ENCODE results near the gene DVL3. TPM values are rescaled to one million over a fixed set of nuclear protein-coding genes. Genes with fewer than 3 reads are reported as not detected.
A peak's percentile ranks its signal among the peaks of the same experiment; 100 is the strongest.
"Not testable (repeated sequence)": the region's sequence is repeated elsewhere in the genome, so short reads cannot be mapped to it uniquely, and the experiment has no call there.

Gene DVL3
- total RNA-seq, 1 donor from 2014 or later: 56.1 TPM

DNA sequence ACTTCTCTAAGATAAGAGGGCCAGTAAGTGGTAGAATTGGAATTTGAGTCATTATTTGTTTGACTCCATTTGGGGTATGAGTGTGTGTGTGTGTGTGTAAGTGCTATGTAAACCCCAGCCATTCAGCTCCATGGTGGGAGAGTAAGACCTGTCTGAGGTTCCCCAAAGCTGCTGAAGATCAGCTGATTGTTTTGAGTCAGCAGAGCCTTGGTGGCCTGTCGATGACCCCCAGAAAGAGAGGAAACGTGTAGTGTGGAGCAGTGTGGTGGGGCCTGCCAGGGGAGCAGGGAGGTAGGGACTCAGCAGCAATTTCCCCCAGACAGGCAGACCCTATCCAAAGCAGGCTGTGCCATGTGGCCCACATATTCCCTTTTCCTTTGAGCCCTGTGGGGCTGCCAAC is 5.3 kb downstream of the DVL3 start:
- H3K36me3 Mint-ChIP-seq (ENCODE audit: low read depth): peaks cover 29% of the 10 kb centered on the region
- H3K27ac Mint-ChIP-seq: no peak overlapping the region
- H3K4me3 Mint-ChIP-seq (ENCODE audit: low read depth): no peak overlapping the region
- H3K4me1 Mint-ChIP-seq (ENCODE audit: low read depth): peaks cover 23% of the 10 kb centered on the region
- intact Hi-C loops (cut with micrococcal nuclease): no loop called here
- DNase-seq (ENCODE audit: low spot score): no peak
- no peaks in the 10 kb centered on the region for H3K27me3 Mint-ChIP-seq (ENCODE audit: low read depth)
- H3K9me3 Mint-ChIP-seq: no peaks in the 10 kb centered on the region

DNA sequence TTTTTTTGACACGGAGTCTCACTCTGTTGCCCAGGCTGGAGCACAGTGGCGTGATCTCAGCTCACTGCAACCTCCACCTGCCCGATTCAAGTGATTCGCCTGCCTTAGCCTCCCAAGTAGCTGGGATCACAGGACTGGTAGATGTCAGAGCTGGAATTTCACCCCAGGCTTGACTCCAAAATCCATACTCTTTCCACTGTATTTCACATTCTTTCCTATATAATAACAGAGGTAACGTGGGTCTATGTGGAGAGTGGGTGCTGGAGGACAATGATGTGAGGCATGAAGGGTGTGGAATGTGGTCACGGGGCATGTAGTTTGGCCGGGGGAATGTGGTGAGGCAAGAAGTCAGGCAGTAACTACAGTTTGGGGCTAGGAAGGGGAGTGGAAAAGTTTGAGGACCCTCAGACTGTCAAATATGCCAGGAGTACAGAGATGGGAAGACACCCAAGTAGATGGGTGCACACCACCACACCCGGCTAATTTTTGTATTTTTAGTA is 7.4 kb downstream of the DVL3 start:
- DNase-seq (ENCODE audit: low spot score); H3K27me3 Mint-ChIP-seq (ENCODE audit: low read depth); H3K27ac Mint-ChIP-seq; H3K9me3 Mint-ChIP-seq; H3K4me3 Mint-ChIP-seq (ENCODE audit: low read depth); intact Hi-C loops (cut with micrococcal nuclease): not testable (repeated sequence)
- Mint-ChIP-seq H3K36me3 (ENCODE audit: low read depth) (peaks cover 44% of the 10 kb centered on the region), H3K4me1 (ENCODE audit: low read depth) (peaks cover 13% of the 10 kb centered on the region)

DNA sequence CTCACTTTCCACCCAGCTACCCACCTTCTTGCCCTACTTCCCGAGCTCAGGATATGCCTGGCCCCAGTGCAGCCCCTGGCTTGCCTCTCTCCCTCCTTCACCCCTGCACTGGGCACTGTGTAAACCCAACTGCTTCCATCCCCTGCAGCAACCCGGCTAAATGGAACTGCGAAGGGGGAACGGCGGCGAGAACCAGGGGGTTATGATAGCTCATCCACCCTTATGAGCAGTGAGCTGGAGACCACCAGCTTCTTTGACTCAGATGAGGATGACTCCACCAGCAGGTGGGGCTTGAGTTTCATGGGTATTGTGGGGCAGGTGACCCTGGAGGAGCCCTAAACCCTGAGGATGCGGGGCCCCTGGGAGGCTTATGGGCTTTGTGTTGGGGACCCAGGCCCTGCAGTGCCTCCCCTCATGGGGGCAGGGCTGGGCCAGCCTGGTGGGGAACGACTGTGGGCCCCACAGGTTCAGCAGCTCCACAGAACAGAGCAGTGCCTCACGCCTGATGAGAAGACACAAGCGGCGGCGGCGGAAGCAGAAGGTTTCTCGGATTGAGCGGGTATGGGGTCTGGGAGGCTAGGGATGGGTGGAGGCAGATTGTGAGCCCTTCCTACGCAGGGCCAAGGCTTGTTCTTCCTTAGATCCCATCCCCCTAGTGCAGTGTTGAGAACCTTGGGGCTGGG is 9.6 kb downstream of the DVL3 start:
- DNase-seq (ENCODE audit: low spot score): no peak
- no peak overlapping the region for H3K4me3 Mint-ChIP-seq (ENCODE audit: low read depth)
- no peaks in the 10 kb centered on the region for H3K9me3 Mint-ChIP-seq
- H3K27ac Mint-ChIP-seq: no peak overlapping the region
- intact Hi-C loops (cut with micrococcal nuclease): no loop called here
- H3K36me3 Mint-ChIP-seq (ENCODE audit: low read depth): peaks cover 41% of the 10 kb centered on the region
- H3K4me1 Mint-ChIP-seq (ENCODE audit: low read depth): peaks cover 8% of the 10 kb centered on the region
- H3K27me3 Mint-ChIP-seq (ENCODE audit: low read depth): no peaks in the 10 kb centered on the region

DNA sequence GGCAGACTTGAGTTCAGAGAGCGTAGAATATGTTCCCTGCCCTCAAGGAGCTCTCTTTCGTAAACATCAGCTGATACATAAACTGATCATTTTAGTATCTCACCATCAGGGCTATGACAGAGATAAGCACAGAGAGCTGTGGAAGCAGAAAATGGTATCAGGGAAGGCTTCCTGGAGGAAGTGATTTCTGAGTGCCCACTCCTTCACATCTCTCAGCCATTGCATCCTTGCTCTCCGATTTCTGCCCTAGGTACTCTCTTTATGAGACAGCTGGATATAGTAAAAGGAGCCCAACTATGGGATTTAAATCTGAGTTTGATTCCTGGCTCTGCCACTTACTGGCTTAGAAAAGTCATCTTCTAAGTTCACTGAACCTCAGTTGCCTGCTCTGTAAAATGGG is 10.4 kb downstream of the DVL3 start:
- Mint-ChIP-seq H3K27me3 (ENCODE audit: low read depth) (no peaks in the 10 kb centered on the region), H3K36me3 (ENCODE audit: low read depth) (peaks cover 37% of the 10 kb centered on the region), H3K27ac (no peak overlapping the region), H3K4me3 (ENCODE audit: low read depth) (no peak overlapping the region), H3K9me3 (no peaks in the 10 kb centered on the region), H3K4me1 (ENCODE audit: low read depth) (peaks cover 3% of the 10 kb centered on the region)
- DNase-seq (ENCODE audit: low spot score): no peak
- intact Hi-C loops (cut with micrococcal nuclease): no loop called here

DNA sequence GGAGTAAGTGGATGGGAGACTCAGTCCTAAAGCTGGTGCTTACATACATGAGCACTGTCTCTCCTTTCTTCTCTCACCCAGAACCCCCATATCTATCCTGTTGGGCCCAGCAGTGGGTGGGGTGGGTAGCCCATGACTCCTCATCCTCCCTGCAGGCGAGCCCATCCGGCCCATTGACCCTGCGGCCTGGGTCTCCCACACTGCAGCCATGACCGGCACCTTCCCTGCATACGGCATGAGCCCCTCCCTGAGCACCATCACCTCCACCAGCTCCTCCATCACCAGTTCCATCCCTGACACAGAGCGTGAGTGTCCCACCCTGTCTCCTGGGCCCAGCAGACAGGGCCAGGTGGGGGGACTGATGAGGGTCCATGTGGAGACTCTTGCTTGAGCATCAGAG is 11.5 kb downstream of the DVL3 start:
- intact Hi-C loops (cut with micrococcal nuclease): no loop called here
- H3K27ac Mint-ChIP-seq: no peak overlapping the region
- DNase-seq (ENCODE audit: low spot score): no peak
- no peak overlapping the region for H3K4me3 Mint-ChIP-seq (ENCODE audit: low read depth)
- peaks cover 3% of the 10 kb centered on the region for H3K4me1 Mint-ChIP-seq (ENCODE audit: low read depth)
- H3K27me3 Mint-ChIP-seq (ENCODE audit: low read depth): no peaks in the 10 kb centered on the region
- H3K9me3 Mint-ChIP-seq: no peaks in the 10 kb centered on the region
- peaks cover 42% of the 10 kb centered on the region for H3K36me3 Mint-ChIP-seq (ENCODE audit: low read depth)

DNA sequence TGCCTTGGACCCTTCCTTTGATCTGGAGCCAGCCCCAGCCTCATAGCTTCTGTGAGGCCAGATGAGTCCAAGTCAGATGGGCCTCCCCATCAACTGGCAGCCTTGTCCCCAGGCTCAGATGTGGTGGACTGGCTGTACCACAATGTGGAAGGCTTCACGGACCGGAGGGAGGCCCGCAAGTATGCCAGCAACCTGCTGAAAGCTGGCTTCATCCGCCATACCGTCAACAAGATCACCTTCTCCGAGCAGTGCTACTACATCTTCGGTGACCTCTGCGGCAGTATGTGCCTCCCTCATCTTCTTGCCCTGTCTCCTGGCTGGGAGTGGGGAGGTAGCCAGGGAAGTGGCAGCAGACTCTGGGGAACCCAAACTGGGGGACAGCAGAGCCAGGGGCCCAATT is 12.6 kb downstream of the DVL3 start:
- H3K4me1 Mint-ChIP-seq (ENCODE audit: low read depth): peaks cover 3% of the 10 kb centered on the region
- no peak for DNase-seq (ENCODE audit: low spot score)
- H3K9me3 Mint-ChIP-seq: no peaks in the 10 kb centered on the region
- H3K27me3 Mint-ChIP-seq (ENCODE audit: low read depth): no peaks in the 10 kb centered on the region
- intact Hi-C loops (cut with micrococcal nuclease): no loop called here
- H3K4me3 Mint-ChIP-seq (ENCODE audit: low read depth): no peak overlapping the region
- peaks cover 45% of the 10 kb centered on the region for H3K36me3 Mint-ChIP-seq (ENCODE audit: low read depth)
- no peak overlapping the region for H3K27ac Mint-ChIP-seq

DNA sequence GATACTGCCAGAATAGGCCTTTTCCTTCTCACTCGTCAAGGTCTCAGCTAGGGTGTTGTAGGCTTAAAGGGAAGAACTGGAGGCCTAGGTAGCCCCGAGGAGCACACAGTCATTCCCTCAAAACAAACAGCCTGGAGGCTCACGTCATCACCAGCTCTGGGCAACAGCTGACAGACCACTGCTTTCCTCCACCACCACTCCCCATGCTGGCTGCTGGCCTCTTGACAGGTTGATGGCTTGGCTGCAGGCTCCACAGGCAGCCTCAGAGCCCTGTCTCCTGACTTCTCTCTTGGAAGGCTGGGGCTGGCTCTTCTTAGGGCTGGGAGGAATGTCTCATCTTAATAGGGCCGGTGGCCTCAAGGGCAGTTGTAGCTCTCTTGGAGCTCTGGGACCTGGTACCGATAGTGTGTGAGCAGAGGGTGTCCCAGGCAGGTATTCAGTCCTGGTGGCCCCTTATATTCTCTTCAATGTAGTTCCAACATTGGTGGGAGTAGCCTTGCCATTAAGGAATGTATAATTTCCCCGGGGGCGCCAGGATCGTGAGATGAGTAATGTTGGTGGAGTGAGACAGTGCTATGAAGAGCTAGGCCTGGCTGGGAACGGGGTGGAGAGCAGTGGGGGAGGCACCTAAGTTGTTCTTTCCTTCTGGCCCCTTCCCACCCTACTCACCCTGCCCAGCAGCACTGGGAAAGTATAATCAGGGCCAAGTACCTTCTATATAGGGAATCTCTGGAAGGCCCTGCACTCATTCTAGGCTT is 13.4 kb downstream of the DVL3 start:
- no peak overlapping the region for H3K4me3 Mint-ChIP-seq (ENCODE audit: low read depth)
- H3K4me1 Mint-ChIP-seq (ENCODE audit: low read depth): peaks cover 3% of the 10 kb centered on the region
- peaks cover 45% of the 10 kb centered on the region for H3K36me3 Mint-ChIP-seq (ENCODE audit: low read depth)
- DNase-seq (ENCODE audit: low spot score): no peak
- H3K27me3 Mint-ChIP-seq (ENCODE audit: low read depth): no peaks in the 10 kb centered on the region
- no peaks in the 10 kb centered on the region for H3K9me3 Mint-ChIP-seq
- H3K27ac Mint-ChIP-seq: no peak overlapping the region
- intact Hi-C loops (cut with micrococcal nuclease): no loop called here

DNA sequence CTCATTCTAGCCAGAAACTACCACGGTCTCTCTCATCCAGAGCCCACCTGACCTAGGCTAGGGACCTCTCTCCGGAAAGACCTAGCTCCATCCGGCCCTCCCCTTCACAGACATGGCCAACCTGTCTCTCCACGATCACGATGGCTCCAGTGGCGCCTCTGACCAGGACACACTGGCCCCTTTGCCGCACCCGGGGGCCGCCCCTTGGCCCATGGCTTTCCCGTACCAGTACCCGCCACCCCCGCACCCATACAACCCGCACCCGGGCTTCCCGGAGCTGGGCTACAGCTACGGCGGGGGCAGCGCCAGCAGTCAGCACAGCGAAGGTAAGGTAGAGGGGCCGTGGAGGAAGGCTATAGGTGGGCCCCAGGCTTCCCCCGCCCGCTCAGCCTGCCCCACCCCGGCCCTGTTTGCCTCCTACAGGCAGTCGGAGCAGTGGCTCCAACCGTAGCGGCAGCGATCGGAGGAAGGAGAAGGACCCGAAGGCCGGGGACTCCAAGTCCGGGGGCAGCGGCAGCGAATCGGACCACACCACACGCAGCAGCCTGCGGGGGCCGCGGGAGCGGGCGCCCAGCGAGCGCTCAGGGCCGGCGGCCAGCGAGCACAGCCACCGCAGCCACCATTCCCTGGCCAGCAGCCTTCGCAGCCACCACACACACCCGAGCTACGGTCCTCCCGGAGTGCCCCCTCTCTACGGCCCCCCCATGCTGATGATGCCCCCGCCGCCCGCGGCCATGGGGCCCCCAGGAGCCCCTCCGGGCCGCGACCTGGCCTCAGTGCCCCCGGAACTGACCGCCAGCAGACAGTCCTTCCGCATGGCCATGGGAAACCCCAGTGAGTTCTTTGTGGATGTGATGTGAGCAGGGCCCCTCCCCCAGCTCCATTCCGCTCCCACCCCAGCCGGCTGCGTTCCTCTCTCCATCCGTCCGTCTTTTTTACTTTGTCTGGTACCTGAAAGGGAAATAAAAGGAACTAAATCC is 15.0 kb downstream of the DVL3 start:
- Mint-ChIP-seq H3K27me3 (ENCODE audit: low read depth) (no peaks in the 10 kb centered on the region), H3K4me3 (ENCODE audit: low read depth) (no peak overlapping the region), H3K9me3 (no peaks in the 10 kb centered on the region), H3K36me3 (ENCODE audit: low read depth) (peaks cover 33% of the 10 kb centered on the region), H3K27ac (no peak overlapping the region), H3K4me1 (ENCODE audit: low read depth) (peaks cover 3% of the 10 kb centered on the region)
- intact Hi-C loops (cut with micrococcal nuclease): no loop called here
- no peak for DNase-seq (ENCODE audit: low spot score)

DNA sequence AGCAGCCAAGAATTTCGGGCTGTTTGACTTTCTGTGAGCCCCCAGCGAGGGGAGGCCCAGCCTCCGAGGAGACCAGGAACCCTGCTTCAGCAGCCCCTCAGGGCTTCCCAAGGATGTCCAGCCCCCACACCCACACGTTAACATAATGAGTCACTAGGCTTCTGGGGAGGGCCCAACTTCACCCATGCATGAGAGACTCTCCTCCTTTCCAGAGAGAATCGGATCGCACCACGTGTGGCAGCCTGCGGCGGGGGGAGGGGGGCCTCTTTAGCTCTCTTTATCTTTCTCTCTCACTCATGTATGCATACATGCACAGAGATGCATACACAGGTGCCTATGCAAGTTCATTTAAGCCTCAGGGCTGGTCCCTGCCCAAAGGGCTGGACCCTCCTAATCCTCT is 16.4 kb downstream of the DVL3 start:
- H3K27me3 Mint-ChIP-seq (ENCODE audit: low read depth): no peaks in the 10 kb centered on the region
- H3K36me3 Mint-ChIP-seq (ENCODE audit: low read depth): peaks cover 32% of the 10 kb centered on the region
- H3K4me1 Mint-ChIP-seq (ENCODE audit: low read depth): peaks cover 13% of the 10 kb centered on the region
- no peaks in the 10 kb centered on the region for H3K9me3 Mint-ChIP-seq
- no peak for DNase-seq (ENCODE audit: low spot score)
- H3K4me3 Mint-ChIP-seq (ENCODE audit: low read depth): no peak overlapping the region
- no peak overlapping the region for H3K27ac Mint-ChIP-seq
- intact Hi-C loops (cut with micrococcal nuclease): no loop called here

DNA sequence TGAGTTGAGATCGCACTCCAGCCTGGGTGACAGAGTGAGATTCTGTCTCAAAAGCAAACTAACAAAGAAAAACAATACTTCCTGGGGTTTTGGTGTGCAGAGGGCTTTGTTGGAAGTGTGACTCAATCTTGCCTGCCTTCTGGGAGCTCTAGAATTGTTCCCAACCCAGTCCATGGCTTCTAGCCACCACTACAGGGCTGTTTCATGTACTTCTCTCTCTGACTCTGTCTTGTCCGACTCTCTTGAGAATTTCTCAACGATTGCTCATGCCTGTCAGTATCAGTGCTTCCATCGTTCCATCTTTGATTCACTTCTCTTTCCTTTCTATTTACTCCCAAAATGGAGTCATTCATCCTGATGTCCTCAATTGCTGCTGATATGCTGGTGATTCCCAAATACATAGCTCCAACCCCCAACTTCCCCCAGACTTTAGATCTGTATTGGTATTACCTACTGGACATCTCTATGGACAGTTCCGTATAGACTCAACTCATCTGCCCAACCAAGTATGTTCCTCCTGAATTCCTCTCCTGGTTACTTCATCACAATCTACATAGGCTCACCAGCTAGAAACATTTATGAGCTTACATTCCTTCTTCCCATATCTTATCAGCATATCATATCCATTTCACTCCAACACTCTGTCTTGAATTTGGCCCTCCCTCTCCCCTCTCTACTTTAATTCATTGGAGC is 17.6 kb downstream of the DVL3 start:
- intact Hi-C loops (cut with micrococcal nuclease): no loop called here
- Mint-ChIP-seq H3K27ac (no peak overlapping the region), H3K9me3 (no peaks in the 10 kb centered on the region), H3K27me3 (ENCODE audit: low read depth) (no peaks in the 10 kb centered on the region), H3K4me3 (ENCODE audit: low read depth) (no peak overlapping the region), H3K4me1 (ENCODE audit: low read depth) (peaks cover 14% of the 10 kb centered on the region), H3K36me3 (ENCODE audit: low read depth) (peaks cover 27% of the 10 kb centered on the region)
- no peak for DNase-seq (ENCODE audit: low spot score)

DNA sequence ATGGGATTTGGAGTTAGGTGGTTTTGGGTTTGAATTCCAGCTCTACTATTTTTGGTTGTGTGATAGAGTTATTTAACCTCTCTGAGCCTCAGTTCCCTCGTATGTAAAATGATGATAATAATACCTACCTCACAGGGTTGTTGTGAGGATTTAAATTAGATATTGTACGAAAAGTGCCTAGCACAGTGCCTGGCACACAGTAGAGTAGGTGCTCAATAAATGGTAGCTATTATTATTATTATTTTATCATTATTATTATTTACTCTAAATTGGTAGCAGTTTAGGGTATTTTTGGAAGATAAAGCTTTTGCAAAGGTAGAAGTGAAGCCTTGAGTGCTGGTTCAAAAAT is 18.2 kb downstream of the DVL3 start:
- no peak for DNase-seq (ENCODE audit: low spot score)
- Mint-ChIP-seq H3K4me3 (ENCODE audit: low read depth) (no peak overlapping the region), H3K27ac (no peak overlapping the region), H3K9me3 (no peaks in the 10 kb centered on the region), H3K36me3 (ENCODE audit: low read depth) (peaks cover 32% of the 10 kb centered on the region), H3K27me3 (ENCODE audit: low read depth) (no peaks in the 10 kb centered on the region), H3K4me1 (ENCODE audit: low read depth) (peaks cover 17% of the 10 kb centered on the region)
- intact Hi-C loops (cut with micrococcal nuclease): no loop called here

DNA sequence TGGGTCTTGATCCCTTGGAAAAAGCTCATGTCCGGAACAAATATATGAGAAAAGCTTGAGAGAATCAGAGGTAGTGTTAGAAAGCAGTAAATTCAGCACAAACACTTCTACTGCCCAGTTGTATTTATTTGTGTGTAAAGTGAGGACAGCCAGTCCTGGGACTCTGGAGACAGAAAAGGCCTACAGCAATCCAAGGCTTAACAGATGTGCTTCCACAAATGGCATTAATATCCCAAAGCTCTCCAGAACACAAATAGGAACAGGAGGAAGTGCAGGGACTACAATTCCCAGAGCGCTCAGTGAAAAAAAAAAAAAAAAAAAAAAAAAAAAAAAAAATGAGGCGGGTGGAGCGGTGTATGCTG is 19.1 kb downstream of the DVL3 start:
- Mint-ChIP-seq H3K4me1 (ENCODE audit: low read depth) (peaks cover 17% of the 10 kb centered on the region), H3K4me3 (ENCODE audit: low read depth) (peak overlapping the region; percentile 97)

More for the DNA sequence above, 19.1 kb downstream of the DVL3 start:
- no peak for DNase-seq (ENCODE audit: low spot score)
- Mint-ChIP-seq H3K27ac (peak overlapping the region; percentile 49), H3K27me3 (ENCODE audit: low read depth) (no peaks in the 10 kb centered on the region), H3K9me3 (no peaks in the 10 kb centered on the region), H3K36me3 (ENCODE audit: low read depth) (peaks cover 40% of the 10 kb centered on the region)
- intact Hi-C loops (cut with micrococcal nuclease): loop anchor here (1.0 to 2.0 kb wide), 5 partner anchors 12 to 125 kb away; partner anchors contain the start of genes ABCF3, ALG3, DVL3 and EEF1AKMT4
